ENCODE results near the gene ZNF827.

Gene ZNF827

DNA sequence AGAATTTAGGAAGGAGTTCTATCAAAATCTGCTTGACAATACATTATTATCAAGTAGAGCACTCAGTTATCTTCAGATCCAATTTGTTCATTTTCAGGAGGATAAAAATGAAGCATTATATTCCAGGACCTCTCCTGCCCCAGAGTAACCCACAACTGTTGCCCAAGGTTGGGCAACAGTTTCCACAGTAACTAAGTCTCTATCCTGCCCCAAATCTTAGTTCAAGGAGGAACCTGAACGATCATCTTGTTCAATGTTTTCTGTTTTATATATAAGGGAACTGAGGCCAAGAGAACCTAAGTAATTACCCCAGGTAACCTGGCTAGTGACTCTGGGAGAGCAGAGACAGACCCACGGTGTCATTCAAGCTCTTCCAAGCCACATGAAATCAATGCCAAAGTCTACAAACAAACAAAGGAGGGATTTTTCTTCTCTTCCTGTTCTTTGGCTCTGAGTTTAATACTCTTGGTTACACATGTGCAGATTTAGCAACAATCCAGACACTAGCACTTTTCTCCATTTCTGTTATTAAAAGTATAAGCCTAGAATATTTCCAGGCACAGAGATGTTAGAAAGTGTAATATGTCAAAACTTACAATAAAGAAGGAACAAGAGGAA is 153.1 kb downstream of the ZNF827 start:
- TF ChIP-seq, protein P1, sequence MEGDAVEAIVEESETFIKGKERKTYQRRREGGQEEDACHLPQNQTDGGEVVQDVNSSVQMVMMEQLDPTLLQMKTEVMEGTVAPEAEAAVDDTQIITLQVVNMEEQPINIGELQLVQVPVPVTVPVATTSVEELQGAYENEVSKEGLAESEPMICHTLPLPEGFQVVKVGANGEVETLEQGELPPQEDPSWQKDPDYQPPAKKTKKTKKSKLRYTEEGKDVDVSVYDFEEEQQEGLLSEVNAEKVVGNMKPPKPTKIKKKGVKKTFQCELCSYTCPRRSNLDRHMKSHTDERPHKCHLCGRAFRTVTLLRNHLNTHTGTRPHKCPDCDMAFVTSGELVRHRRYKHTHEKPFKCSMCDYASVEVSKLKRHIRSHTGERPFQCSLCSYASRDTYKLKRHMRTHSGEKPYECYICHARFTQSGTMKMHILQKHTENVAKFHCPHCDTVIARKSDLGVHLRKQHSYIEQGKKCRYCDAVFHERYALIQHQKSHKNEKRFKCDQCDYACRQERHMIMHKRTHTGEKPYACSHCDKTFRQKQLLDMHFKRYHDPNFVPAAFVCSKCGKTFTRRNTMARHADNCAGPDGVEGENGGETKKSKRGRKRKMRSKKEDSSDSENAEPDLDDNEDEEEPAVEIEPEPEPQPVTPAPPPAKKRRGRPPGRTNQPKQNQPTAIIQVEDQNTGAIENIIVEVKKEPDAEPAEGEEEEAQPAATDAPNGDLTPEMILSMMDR (IDR thresholded peaks at IDR 0.05; ENCODE audit: low read depth, low read length), result no peak
- no peak overlapping the region for H3K4me3 ChIP-seq (ENCODE audit: low read depth, low read length)

DNA sequence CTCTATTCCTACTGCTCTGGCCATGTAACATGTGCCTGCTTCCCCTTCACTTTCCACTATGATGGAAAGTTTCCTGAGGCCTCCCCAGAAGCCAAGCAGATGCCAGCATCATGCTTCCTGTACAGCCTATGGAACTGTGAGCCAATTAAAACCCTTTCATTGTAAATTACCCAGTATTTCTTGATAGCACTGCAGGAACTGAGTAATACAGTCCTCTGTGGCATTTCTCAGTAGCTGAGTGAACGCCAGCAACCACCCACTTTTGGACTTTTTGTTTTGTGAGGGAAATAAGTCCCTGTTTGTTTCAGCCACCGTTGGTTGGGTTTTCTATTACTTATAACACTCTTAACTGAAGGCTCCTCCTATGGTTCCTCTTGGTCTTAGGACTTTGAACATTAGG is 154.6 kb downstream of the ZNF827 start:
- no peak overlapping the region for H3K4me3 ChIP-seq (ENCODE audit: low read depth, low read length)
- TF ChIP-seq, protein P1 (IDR thresholded peaks at IDR 0.05; ENCODE audit: low read depth, low read length), result no peak

DNA sequence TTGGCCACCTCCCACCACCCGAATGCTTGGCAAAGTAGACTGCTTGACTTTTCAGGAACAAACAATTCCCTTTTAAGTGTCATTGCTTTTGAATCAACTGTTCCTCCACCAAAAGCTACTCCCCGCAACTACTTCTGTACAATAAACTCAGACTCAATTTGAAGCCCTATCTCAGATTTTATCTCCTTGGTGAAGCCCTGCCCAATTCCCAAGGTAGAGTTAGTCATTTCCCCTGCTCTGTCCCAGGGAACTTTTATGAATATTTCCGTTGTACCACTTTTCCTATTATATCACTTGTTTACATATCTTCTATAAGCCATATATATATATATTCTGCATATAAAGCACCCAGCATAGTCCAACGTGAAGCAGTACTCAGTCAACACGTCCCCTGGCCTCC is 155.9 kb downstream of the ZNF827 start:
- no peak overlapping the region for H3K4me3 ChIP-seq (ENCODE audit: low read depth, low read length)
- TF ChIP-seq, protein P1 (IDR thresholded peaks at IDR 0.05; ENCODE audit: low read depth, low read length), result no peak

DNA sequence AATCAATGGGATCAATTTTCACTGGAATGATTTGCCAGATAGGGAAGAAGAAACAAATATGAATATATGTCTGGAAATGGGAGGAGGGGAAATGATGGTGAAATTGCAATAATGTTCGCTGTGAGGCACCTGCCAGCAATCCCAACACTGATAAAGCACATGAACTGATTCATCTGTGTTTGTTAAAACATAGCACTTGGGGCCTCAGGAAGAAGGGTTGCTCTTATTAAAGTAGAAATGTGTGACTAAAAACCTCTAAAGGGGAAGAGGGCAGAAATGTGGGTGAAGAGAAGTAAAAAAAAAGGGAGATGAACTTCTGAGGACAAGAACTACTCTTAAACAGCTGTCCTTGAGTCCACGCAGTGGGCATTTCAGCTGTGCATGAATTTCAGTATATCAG is 157.3 kb downstream of the ZNF827 start:
- H3K4me3 ChIP-seq (ENCODE audit: low read depth, low read length), result no peak overlapping the region
- TF ChIP-seq, protein P1 (IDR thresholded peaks at IDR 0.05; ENCODE audit: low read depth, low read length), result no peak

DNA sequence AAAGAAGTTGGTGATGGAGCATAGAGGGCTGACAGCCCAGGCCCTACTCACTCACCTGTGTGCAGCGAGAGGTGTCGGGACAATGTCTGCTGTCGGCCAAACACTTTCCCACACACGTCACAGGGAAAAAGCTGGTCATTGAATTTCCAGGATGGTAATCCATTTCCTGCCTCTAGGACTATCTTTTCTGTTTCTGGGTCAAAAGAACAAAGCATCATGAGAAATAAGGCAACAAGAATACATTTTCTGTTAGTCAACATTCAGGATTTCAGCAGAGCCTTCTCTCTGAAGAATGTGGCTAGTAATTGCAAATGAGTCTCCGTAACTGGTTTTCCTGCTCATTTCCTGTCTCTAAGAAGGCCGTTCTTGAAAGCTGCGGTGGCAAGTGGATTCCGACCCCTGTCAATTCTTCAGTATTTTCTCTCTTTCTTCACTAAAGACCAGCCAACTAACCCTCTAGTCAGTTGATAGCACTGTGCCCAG is 159.3 kb downstream of the ZNF827 start:
- TF ChIP-seq, protein P1 (IDR thresholded peaks at IDR 0.05; ENCODE audit: low read depth, low read length), result no peak
- no peak overlapping the region for H3K4me3 ChIP-seq (ENCODE audit: low read depth, low read length)

DNA sequence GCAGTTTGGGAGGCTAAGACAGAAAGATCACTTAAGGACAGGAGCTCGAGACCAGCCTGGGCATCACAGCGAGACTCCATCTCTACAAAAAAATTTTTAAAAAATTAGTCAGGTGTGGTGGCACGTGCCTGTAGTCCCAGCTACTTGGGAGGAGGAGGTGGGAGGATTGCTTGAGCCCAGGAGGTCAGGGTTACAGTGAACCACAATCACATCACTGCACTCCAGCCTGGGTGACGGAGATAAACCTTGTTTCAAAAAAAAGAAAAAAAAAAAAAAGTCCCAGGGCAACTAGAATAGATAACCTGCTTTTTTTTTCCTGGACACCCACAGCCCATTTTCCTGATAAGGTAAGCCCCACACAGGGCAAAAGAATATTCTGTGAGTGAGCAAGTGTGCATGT is 162.4 kb downstream of the ZNF827 start:
- TF ChIP-seq, protein P1 (IDR thresholded peaks at IDR 0.05; ENCODE audit: low read depth, low read length), result no peak
- no peak overlapping the region for H3K4me3 ChIP-seq (ENCODE audit: low read depth, low read length)

DNA sequence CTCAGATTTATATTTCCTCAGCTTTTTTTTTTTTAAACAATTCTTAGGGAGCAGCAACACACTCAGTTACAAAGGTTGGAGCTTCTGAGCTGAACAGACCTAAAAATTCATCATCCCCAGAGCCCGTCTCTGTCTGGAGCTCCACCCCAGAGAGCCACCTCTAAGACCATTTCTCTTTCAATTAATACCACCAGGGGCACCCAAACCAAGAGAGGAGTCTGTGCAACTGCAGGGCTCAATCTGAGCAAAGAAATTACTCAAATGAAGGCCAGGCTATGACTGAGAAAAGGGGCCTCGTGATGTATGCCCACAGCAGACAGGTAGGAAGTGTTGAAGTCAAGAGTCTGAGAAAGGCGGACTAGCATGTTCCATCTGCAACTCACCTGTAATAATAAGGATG is 163.2 kb downstream of the ZNF827 start:
- no peak overlapping the region for H3K4me3 ChIP-seq (ENCODE audit: low read depth, low read length)
- TF ChIP-seq, protein P1 (IDR thresholded peaks at IDR 0.05; ENCODE audit: low read depth, low read length), result no peak

Measured in WI38 (cell line).